GM12873 (cell line): ENCODE measurements around the gene CCDC106.

ENCODE experiments used
- CTCF ChIP-seq: IDR thresholded peaks from 2 replicates; pipeline ENCODE4 v1.5.1; 2012; ENCODE audit warnings: low read depth, mild to moderate bottlenecking, moderate library complexity, low read length, control low read depth; ENCODE audit not compliant: insufficient read depth; ENCODE audit errors: missing control alignments

The CCDC106 gene

GRCh38 chr19:55694241-55694655 is 46.2 kb downstream of the CCDC106 start:
- no peak for TF ChIP-seq CTCF

GRCh38 chr19:55694656-55695491 is 46.9 kb downstream of the CCDC106 start:
- no peak for TF ChIP-seq CTCF

DNA sequence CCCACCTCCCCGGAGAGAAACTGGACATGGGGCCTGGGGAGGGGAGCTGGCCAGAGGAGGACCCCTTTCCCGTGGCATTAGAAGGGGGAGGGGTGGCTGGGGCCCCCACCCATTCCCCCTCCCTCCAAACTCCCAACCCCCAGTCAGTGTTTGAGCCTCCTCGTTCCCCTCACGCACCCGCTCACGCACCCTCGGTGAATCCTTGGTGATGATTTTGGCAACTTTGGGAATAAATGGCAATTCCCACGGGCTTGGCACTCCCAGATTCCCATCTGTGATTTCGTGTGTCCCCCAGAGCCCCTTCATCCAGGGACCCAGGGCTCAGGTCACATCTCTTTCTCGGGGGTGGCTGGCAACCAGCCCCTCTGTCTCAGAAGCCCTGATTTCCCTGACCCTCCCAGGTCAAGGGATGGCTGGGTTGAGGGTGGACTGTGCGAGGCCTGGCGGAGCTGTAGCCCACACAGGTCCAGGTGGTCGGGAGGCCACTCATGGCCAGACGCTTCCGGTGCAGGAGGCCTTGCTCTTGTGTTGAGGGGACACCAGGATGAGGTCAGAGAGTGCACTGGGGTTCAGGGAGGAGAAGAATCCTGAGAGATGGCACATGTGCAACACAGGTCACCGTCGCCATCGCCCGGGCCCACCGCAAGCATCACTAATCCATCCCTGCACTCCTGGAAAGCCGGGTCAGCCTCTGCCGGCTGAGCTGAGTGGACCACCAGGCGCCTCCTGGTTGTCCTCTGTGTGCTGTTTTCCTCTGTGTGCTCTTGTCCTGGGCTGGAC is 47.7 kb downstream of the CCDC106 start:
- TF ChIP-seq CTCF: no peak

- TF ChIP-seq CTCF: no peak
These were observed 48.5 kb downstream of the CCDC106 start for GRCh38 chr19:55696301-55697068.

- no peak for TF ChIP-seq CTCF
These were observed 49.0 kb downstream of the CCDC106 start for GRCh38 chr19:55697069-55697440.

DNA sequence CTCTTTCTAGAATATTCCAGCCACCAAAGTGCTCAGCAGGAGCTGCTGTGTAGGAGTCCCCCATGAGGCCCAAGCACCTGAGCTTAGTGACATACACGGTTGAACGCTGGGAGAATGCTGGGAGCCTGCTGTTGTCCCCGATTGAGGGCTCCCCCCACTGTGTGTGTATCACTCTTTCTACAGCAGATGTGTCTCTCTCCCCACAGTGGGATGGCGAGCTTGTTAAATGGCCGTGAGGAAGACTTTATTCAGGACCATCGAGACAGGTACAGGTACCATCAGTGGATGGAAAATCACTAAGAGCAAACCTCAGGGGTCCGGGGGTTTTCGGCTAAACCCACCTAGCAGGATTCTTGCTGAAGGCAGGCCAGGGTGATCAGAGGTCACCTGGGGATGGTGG is 49.7 kb downstream of the CCDC106 start:
- TF ChIP-seq CTCF: no peak

GRCh38 chr19:55698256-55698655 is 50.2 kb downstream of the CCDC106 start:
- TF ChIP-seq CTCF: no peak
